Lung (tissue), 12 donors: ENCODE measurements around the gene GEMIN5. TPM values are rescaled to one million over a fixed set of nuclear protein-coding genes. Genes with fewer than 3 reads are reported as not detected.

Experiments used
- ATAC-seq: fragments of 200-7000 bp; cut with Tn5 transposase; one replicate; pipeline ENCODE4 v1.9.1; 2020; ENCODE audit warnings: moderate number of reproducible peaks; ENCODE audit not compliant: insufficient read depth, low FRiP score
- DNase-seq, 3 donors: peaks; one replicate each; pipeline ENCODE4 v3.0.0-alpha.2; 2013 to 2017
- H3K27ac ChIP-seq, 2 donors: one replicate each; pipeline ENCODE4 v1.5.1; 2013; ENCODE audit warnings: mild to moderate bottlenecking in 2 of 2, moderate library complexity in 2 of 2, control low read depth in 1 of 2, inconsistent platforms in 1 of 2, low read depth in 1 of 2, low read length in 1 of 2
- H3K27me3 ChIP-seq, 3 donors: one replicate each; pipeline ENCODE4 v1.5.1; 2013; ENCODE audit warnings: low read length in 2 of 3; ENCODE audit not compliant: control insufficient read depth in 3 of 3, insufficient read depth in 3 of 3
- H3K36me3 ChIP-seq, 4 donors: one replicate each; pipeline ENCODE4 v1.5.1; 2013; ENCODE audit warnings: low read length in 4 of 4, mild to moderate bottlenecking in 1 of 4, moderate library complexity in 1 of 4; ENCODE audit not compliant: control insufficient read depth in 4 of 4, insufficient read depth in 4 of 4
- H3K4me1 ChIP-seq, 5 donors: one replicate each; pipeline ENCODE4 v1.5.1; 2013; ENCODE audit warnings: low read length in 5 of 5, mild to moderate bottlenecking in 2 of 5, moderate library complexity in 1 of 5; ENCODE audit not compliant: control insufficient read depth in 5 of 5, insufficient read depth in 5 of 5
- H3K4me3 ChIP-seq: one replicate; pipeline ENCODE4 v1.5.1; 2013; ENCODE audit warnings: mild to moderate bottlenecking, control low read depth, moderate library complexity
- H3K9ac ChIP-seq, 2 donors: one replicate each; pipeline ENCODE4 v1.5.1; 2013; ENCODE audit warnings: low read length in 2 of 2, control low read depth in 1 of 2; ENCODE audit not compliant: insufficient read depth in 1 of 2
- H3K9me3 ChIP-seq, 4 donors: one replicate each; pipeline ENCODE4 v1.5.1; 2013; ENCODE audit warnings: low read length in 3 of 4, mild to moderate bottlenecking in 1 of 4, moderate library complexity in 1 of 4; ENCODE audit not compliant: control insufficient read depth in 4 of 4, insufficient read depth in 3 of 4
- CTCF ChIP-seq: IDR thresholded peaks from 2 replicates; pipeline ENCODE4 v1.5.1; 2012; ENCODE audit warnings: mild to moderate bottlenecking; ENCODE audit errors: control extremely low read depth, extremely low read depth
- WGBS, 2 donors: extraction: QIAGEN DNeasy Blood & Tissue Kit; methylation state at CpG; one replicate each; pipeline ENCODE4 v1.1.7; 2013; 5-methylcytosine and 5-hydroxymethylcytosine counted together
- polyA plus RNA-seq, 2 donors: library from polyadenylated mRNA; stranded (reverse); fragments of 200-250 nt; gene quantifications; one replicate each; pipeline ENCODE4 v1.2.1, GENCODE V29; 2013
- total RNA-seq, 2 donors: library from RNA; depleted of rRNA in 1 of 2; stranded (reverse); fragments of >200 nt in 1 of 2; gene quantifications; one replicate each; pipeline ENCODE4 v1.2.1, GENCODE V29; 2014 to 2021
- donor health status: control.
- donor health status: control.
- donor health status: Bipolar disorder and iron deficiency.
- donor health status: healthy.
- donor health status: DM: yes; HTN: yes; CAD: no.

Gene GEMIN5
- total and polyA plus RNA-seq, 4 donors = 2.8 to 18.3 (median 10.8) TPM

GRCh38 chr5:154937186-154937717 is 759 bp downstream of the GEMIN5 start:
- no peaks in the 10 kb centered on the region for H3K9me3 ChIP-seq
- DNase-seq (peak in 1 of 3 donors; percentile 18), ATAC-seq (no peak)
- peak overlapping the region; percentile 51 to 78 for H3K9ac ChIP-seq
- peak overlapping the region; percentile 93 for H3K4me3 ChIP-seq
- H3K27ac ChIP-seq = peak overlapping the region in 1 of 2 donors; percentile 10
- no peaks in the 10 kb centered on the region for H3K27me3 ChIP-seq
- peaks cover 0 to 9% (median 3%) of the 10 kb centered on the region in 4 donors for H3K36me3 ChIP-seq
- WGBS, 2 donors = 21 to 34% methylated on average over 11 of the region's 11 CpGs
- TF ChIP-seq CTCF = no peak
- peaks cover 0 to 20% (median 6%) of the 10 kb centered on the region in 5 donors for H3K4me1 ChIP-seq

GRCh38 chr5:154934881-154935280 is 3.1 kb downstream of the GEMIN5 start:
- no peaks in the 10 kb centered on the region for H3K27me3 ChIP-seq
- ATAC-seq (no peak), DNase-seq (no peak)
- no peak overlapping the region for H3K27ac ChIP-seq
- no peak overlapping the region for H3K9ac ChIP-seq
- no peak overlapping the region for H3K4me3 ChIP-seq
- no peak for TF ChIP-seq CTCF
- peaks cover 0 to 8% (median 6%) of the 10 kb centered on the region in 5 donors for H3K4me1 ChIP-seq
- H3K9me3 ChIP-seq = no peaks in the 10 kb centered on the region
- peaks cover 3 to 17% (median 11%) of the 10 kb centered on the region in 4 donors for H3K36me3 ChIP-seq

- H3K27ac ChIP-seq = no peak overlapping the region
- peaks cover 9 to 25% (median 17%) of the 10 kb centered on the region in 4 donors for H3K36me3 ChIP-seq
- no peak overlapping the region for H3K9ac ChIP-seq
- no peak for DNase-seq
- no peak for ATAC-seq
- TF ChIP-seq CTCF = no peak
- H3K4me3 ChIP-seq = no peak overlapping the region
- H3K4me1 ChIP-seq = peaks cover 0 to 8% (median 6%) of the 10 kb centered on the region in 5 donors
- WGBS, 2 donors = 89 to 94% methylated on average over 3 of the region's 3 CpGs
- no peaks in the 10 kb centered on the region for H3K27me3 ChIP-seq
- H3K9me3 ChIP-seq = no peaks in the 10 kb centered on the region
Measured at GRCh38 chr5:154933537-154933936, 4.5 kb downstream of the GEMIN5 start.
